ENCODE measurements around the gene FAM151B. TPM values are rescaled to one million over a fixed set of nuclear protein-coding genes. Genes with fewer than 3 reads are reported as not detected.
A peak's percentile ranks its signal among the peaks of the same experiment; 100 is the strongest.
"Not testable (repeated sequence)": the region's sequence is repeated elsewhere in the genome, so short reads cannot be mapped to it uniquely, and the experiment has no call there.

FAM151B gene
- total and polyA plus RNA-seq, 11 donors, result 0.27 to 2.3 (median 1.3) TPM

DNA sequence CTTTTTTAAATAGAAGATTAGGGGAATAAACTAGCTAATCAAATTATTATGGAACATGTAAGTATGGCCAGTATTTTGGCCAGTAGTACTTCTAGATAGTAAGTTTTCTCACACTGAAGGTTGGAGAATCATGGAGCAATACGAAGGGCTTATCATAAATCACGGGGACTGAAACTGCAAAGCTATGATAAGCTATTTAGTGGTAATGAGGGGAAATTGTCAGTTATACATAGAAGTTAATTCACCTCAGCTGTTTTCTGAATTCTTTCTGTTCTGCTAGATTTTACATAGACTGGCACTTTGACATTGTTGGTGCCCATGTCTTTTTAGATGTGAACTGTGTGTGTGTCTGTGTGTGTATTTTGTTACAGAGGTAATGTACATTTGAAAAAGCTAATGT, 34.5 kb upstream of the FAM151B start:
- WGBS, 4 donors, result 77 to 93% (median 82%) methylated on average over 2 of the region's 2 CpGs
- Histone ChIP-seq H3K4me1 (no peaks in the 10 kb centered on the region), H3K27ac (no peak overlapping the region), H3K27me3 (no peaks in the 10 kb centered on the region), H3K4me3 (no peak overlapping the region), H3K36me3 (peaks cover 0 to 98% (median 87%) of the 10 kb centered on the region in 9 donors), H3K9me3 (no peaks in the 10 kb centered on the region)
- no peak for ATAC-seq
- DNase-seq, result no peak
- TF ChIP-seq POLR2A (IDR thresholded peaks at IDR 0.05) (no peak), CTCF (IDR thresholded peaks at IDR 0.05) (no peak)
- intact Hi-C loops (cut with DNase I), result no loop called here

DNA sequence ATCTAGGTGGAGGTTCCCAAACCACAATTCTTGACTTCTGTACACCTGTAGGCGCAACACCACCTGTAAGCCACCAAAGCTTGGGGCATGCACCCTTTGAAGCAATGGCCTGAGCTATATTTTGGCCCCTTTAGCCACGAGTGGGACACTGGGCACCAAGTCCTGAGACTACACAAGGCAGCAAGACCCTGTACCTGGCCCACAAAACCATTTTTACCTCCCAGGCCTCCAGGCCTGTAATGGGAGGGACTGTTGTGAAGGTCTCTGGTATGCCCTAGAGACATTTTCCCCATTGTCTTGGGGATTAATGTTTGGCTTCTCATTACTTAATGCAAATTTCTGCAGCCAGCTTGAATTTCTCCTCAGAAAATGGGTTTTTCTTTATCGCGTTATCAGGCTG, 24.6 kb upstream of the FAM151B start:
- no peak for TF ChIP-seq POLR2A (IDR thresholded peaks at IDR 0.05)
- no peak for TF ChIP-seq CTCF (IDR thresholded peaks at IDR 0.05)
- Histone ChIP-seq H3K4me3 (no peak overlapping the region), H3K36me3 (peaks cover 3 to 92% (median 75%) of the 10 kb centered on the region in 9 donors), H3K27me3 (no peaks in the 10 kb centered on the region), H3K27ac (no peak overlapping the region), H3K9me3 (peaks cover 0 to 44% (median 13%) of the 10 kb centered on the region in 12 donors), H3K4me1 (peaks cover 0 to 15% (median 0%) of the 10 kb centered on the region in 12 donors)
- intact Hi-C loops (cut with DNase I), result no loop called here
- WGBS, 4 donors, result 97 to 100% (median 99%) methylated on average over 3 to 4 of the region's 4 CpGs
- ATAC-seq, result no peak
- DNase-seq, result peak in 1 of 5 donors; percentile 18

GRCh38 chr5:80466669-80467485, 21.0 kb upstream of the FAM151B start:
- ATAC-seq (peak; percentile 53 to 61 (median 60)), DNase-seq (no peak)
- peaks cover 6 to 82% (median 53%) of the 10 kb centered on the region in 9 donors for H3K36me3 ChIP-seq
- no peak overlapping the region for H3K4me3 ChIP-seq
- H3K9me3 ChIP-seq, result peaks cover 0 to 52% (median 15%) of the 10 kb centered on the region in 12 donors
- intact Hi-C loops (cut with DNase I), result no loop called here
- H3K27me3 ChIP-seq, result no peaks in the 10 kb centered on the region
- peaks cover 0 to 15% (median 0%) of the 10 kb centered on the region in 12 donors for H3K4me1 ChIP-seq
- WGBS, 4 donors, result 59 to 77% (median 64%) methylated on average over 4 of the region's 4 CpGs
- H3K27ac ChIP-seq, result no peak overlapping the region
- TF ChIP-seq POLR2A (IDR thresholded peaks at IDR 0.05) (no peak), CTCF (IDR thresholded peaks at IDR 0.05) (no peak)

- Histone ChIP-seq H3K4me1 (peaks cover 0 to 15% (median 0%) of the 10 kb centered on the region in 12 donors), H3K4me3 (no peak overlapping the region), H3K27ac (no peak overlapping the region), H3K36me3 (peaks cover 6 to 82% (median 43%) of the 10 kb centered on the region in 9 donors), H3K27me3 (no peaks in the 10 kb centered on the region), H3K9me3 (peaks cover 0 to 39% (median 13%) of the 10 kb centered on the region in 12 donors)
- intact Hi-C loops (cut with DNase I), result no loop called here
- ATAC-seq (no peak), DNase-seq (no peak)
- TF ChIP-seq POLR2A (IDR thresholded peaks at IDR 0.05), result no peak
- no peak for TF ChIP-seq CTCF (IDR thresholded peaks at IDR 0.05)
- 94 to 99% (median 97%) methylated on average over 1 of the region's 1 CpG for WGBS, 4 donors
These were observed 19.8 kb upstream of the FAM151B start for GRCh38 chr5:80468131-80468530.

DNA sequence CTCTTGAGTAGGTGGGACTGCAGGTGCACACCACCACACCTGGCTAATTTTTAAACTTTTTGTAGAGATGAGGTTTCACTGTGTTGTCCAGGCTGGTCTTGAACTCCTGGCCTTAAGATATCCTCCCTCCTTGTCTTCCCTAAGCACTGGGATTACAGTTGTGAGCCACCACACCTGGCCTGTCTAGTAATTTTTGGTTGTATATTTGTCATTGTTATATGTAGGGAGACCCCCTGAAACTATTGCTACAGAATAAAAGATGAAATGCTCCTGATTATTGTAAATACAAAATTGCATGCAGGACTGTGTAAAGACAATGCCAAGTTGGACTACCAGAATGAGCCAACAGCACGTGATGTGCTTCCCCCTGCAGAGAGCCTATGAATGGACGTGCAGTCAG, 17.3 kb upstream of the FAM151B start:
- peaks cover 3 to 83% (median 52%) of the 10 kb centered on the region in 9 donors for H3K36me3 ChIP-seq
- peaks cover 0 to 15% (median 0%) of the 10 kb centered on the region in 12 donors for H3K4me1 ChIP-seq
- WGBS, 4 donors, result 84 to 100% (median 96%) methylated on average over 2 of the region's 2 CpGs
- H3K27ac ChIP-seq; DNase-seq; intact Hi-C loops (cut with DNase I); H3K4me3 ChIP-seq; H3K27me3 ChIP-seq; ATAC-seq: not testable (repeated sequence)
- H3K9me3 ChIP-seq, result peaks cover 0 to 14% (median 2%) of the 10 kb centered on the region in 12 donors
